SK-N-SH (cell line): ENCODE results near the gene ELF5. TPM values are rescaled to one million over a fixed set of nuclear protein-coding genes. Genes with fewer than 3 reads are reported as not detected.

Experiments
- CTCF ChIA-PET: fragments of 300-600, 350-600 bp; formaldehyde crosslinking; extraction: SDS; loops from one replicate; lab custom pipeline; 2021; lab: Yijun Ruan, JAX
- POLR2A ChIA-PET: fragments of 350-600 bp; sonication (Branson Sonifier 250); formaldehyde crosslinking; extraction: SDS; loops from one replicate; lab custom pipeline; 2020; ENCODE audit warnings: antibody characterized with exemption, inconsistent platforms; lab: Yijun Ruan, JAX
- DNase-seq: peaks from one replicate; pipeline ENCODE4 v3.0.0; 2012
- H2AFZ ChIP-seq: fragments of 200-600 bp; sonication (generic); 2 replicates; pipeline ENCODE4 v1.8.1; 2016; ENCODE audit warnings: antibody characterized with exemption, mild to moderate bottlenecking, low read depth
- H3F3A ChIP-seq: fragments of 200-600 bp; sonication (generic); replicated peaks from 2 replicates; pipeline ENCODE3; 2016; ENCODE audit warnings: antibody characterized with exemption, mild to moderate bottlenecking; ENCODE audit not compliant: insufficient read depth
- H3K27ac ChIP-seq, 2 experiments: fragments of 200-500 bp in 1 of 2; fragments of 200-600 bp in 1 of 2; sonication (Bioruptor generic) in 1 of 2; sonication (generic), shearing (Covaris generic) in 1 of 2; 2 replicates each; pipeline versions ENCODE4 v1.5.1 to v1.6.1; 2014 to 2016; ENCODE audit warnings: low read depth in 2 of 2, inconsistent platforms in 1 of 2, low read length in 1 of 2, mild to moderate bottlenecking in 1 of 2, mixed read lengths in 1 of 2
- H3K27me3 ChIP-seq: fragments of 200-600 bp; sonication (generic), shearing (Covaris generic); 2 replicates; pipeline ENCODE4 v1.6.1; 2016; ENCODE audit warnings: mixed run types; ENCODE audit not compliant: insufficient read depth
- H3K36me3 ChIP-seq, 2 experiments: fragments of 200-500 bp in 1 of 2; fragments of 200-600 bp in 1 of 2; sonication (Bioruptor generic) in 1 of 2; sonication (generic) in 1 of 2; replicated peaks in 1 of 2; 2 replicates each; pipeline versions ENCODE3 to v1.5.1; 2014 to 2016; ENCODE audit warnings: low read length in 1 of 2, mild to moderate bottlenecking in 1 of 2; ENCODE audit not compliant: insufficient read depth in 2 of 2, control insufficient read depth in 1 of 2
- H3K4me1 ChIP-seq, 2 experiments: fragments of 200-500 bp in 1 of 2; fragments of 200-600 bp in 1 of 2; sonication (Bioruptor generic) in 1 of 2; sonication (generic), shearing (Covaris generic) in 1 of 2; 2 replicates each; pipeline versions ENCODE4 v1.5.1 to v1.6.1; 2014 to 2016; ENCODE audit warnings: low read depth in 1 of 2, low read length in 1 of 2, mixed run types in 1 of 2; ENCODE audit not compliant: insufficient read depth in 2 of 2, control insufficient read depth in 1 of 2
- H3K4me2 ChIP-seq: fragments of 200-600 bp; sonication (generic), shearing (Covaris generic); 2 replicates; pipeline ENCODE4 v1.6.1; 2017; ENCODE audit warnings: mixed run types
- H3K4me3 ChIP-seq, 2 experiments: fragments of 200-500 bp in 1 of 2; fragments of 200-600 bp in 1 of 2; sonication (Bioruptor generic) in 1 of 2; sonication (generic), shearing (Covaris generic) in 1 of 2; 2 replicates each; pipeline versions ENCODE4 v1.5.1 to v1.8.1; 2014 to 2016; ENCODE audit warnings: low read depth in 2 of 2, inconsistent platforms in 1 of 2, low read length in 1 of 2, mild to moderate bottlenecking in 1 of 2, mixed read lengths in 1 of 2, moderate library complexity in 1 of 2
- H3K79me2 ChIP-seq: fragments of 200-600 bp; sonication (generic); 2 replicates; pipeline ENCODE4 v1.8.1; 2017; ENCODE audit warnings: mild to moderate bottlenecking; ENCODE audit not compliant: insufficient read depth
- H3K9ac ChIP-seq: fragments of 200-600 bp; sonication (generic); 2 replicates; pipeline ENCODE4 v1.6.1; 2017; ENCODE audit warnings: mixed run types
- H3K9me2 ChIP-seq: fragments of 200-600 bp; sonication (generic); 2 replicates; pipeline ENCODE4 v1.6.1; 2017; ENCODE audit warnings: mixed run types
- H3K9me3 ChIP-seq: fragments of 200-600 bp; sonication (generic); 2 replicates; pipeline ENCODE4 v1.6.1; 2017; ENCODE audit warnings: mixed run types, mild to moderate bottlenecking, moderate library complexity
- H4K20me1 ChIP-seq: fragments of 200-600 bp; sonication (generic); 2 replicates; pipeline ENCODE4 v1.6.1; 2017; ENCODE audit warnings: mild to moderate bottlenecking, mixed run types; ENCODE audit not compliant: insufficient read depth
- EZH2phosphoT487 ChIP-seq: fragments of 200-600 bp; sonication (generic); IDR thresholded peaks from 2 replicates; pipeline ENCODE4 v1.6.1; 2017; ENCODE audit warnings: low read depth, mixed run types, mild to moderate bottlenecking, antibody characterized with exemption, moderate library complexity, borderline replicate concordance
- FOSL2 ChIP-seq: IDR thresholded peaks from 2 replicates; pipeline ENCODE4 v1.4.0; 2012; ENCODE audit warnings: low read depth, mild to moderate bottlenecking, moderate library complexity, borderline replicate concordance
- GATA2 ChIP-seq: sonication (generic); formaldehyde crosslinking; IDR thresholded peaks from 2 replicates; pipeline ENCODE4 v1.5.0; 2020; ENCODE audit warnings: mild to moderate bottlenecking, missing genetic modification reagents
- NRF1 ChIP-seq: IDR thresholded peaks from 2 replicates; pipeline ENCODE4 v1.6.1; 2012; ENCODE audit warnings: low read depth, mild to moderate bottlenecking, low read length
- RFX5 ChIP-seq: IDR thresholded peaks from 2 replicates; pipeline ENCODE4 v1.6.1; 2012; ENCODE audit warnings: mild to moderate bottlenecking, improper control_type of control experiment, low read length
- TAF1 ChIP-seq: IDR thresholded peaks from 2 replicates; pipeline ENCODE4 v1.6.1; 2012; ENCODE audit warnings: low read depth, mild to moderate bottlenecking, low read length, moderate library complexity, borderline replicate concordance
- WGBS: methylation state at CpG from one replicate; pipeline ENCODE4 v1.1.6; 2017; ENCODE audit warnings: low lambda C conversion rate; 5-methylcytosine and 5-hydroxymethylcytosine counted together
- polyA plus RNA-seq, 3 experiments: library from polyadenylated mRNA; depleted of rRNA; stranded (reverse); fragments of >200 nt; gene quantifications; 2 replicates each; pipeline ENCODE4 v1.2.3, GENCODE V29; 2012
- TF ChIP-seq, protein P1 (sequence below): IDR thresholded peaks from 2 replicates; pipeline ENCODE4 v1.4.0; 2012; ENCODE audit warnings: low read depth, borderline replicate concordance
- TF ChIP-seq, protein P2 (sequence below): fragments of 150-350 bp; IDR thresholded peaks from 2 replicates; pipeline ENCODE4 v1.6.1; 2016; ENCODE audit warnings: mild to moderate bottlenecking, low read depth, low read length

Gene ELF5
- polyA plus RNA-seq, 1 of the 3 experiments (the other 2 are of a cell fraction): not detected

DNA sequence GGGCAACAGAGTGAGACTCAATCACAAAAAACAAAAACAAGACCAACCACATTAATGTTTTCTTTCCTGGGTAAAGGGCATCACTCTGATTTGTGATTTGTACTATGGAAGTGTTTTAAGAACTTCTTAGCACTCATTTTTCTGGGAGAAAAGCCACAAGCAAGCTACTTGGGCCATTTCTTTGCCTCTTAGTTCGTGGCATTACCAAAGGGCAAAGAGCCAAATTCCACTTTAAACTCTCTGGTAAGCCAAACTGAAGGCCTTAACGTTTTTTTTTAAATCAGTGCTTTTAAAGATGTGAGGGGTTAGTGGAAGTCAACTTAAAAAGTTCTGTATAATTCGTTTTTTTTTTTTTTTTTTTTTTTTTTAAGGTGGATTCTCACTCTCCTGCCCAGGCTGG is 37.9 kb downstream of the ELF5 start:
- no peak overlapping the region for H3K9ac ChIP-seq
- H2AFZ ChIP-seq: no peak overlapping the region
- ChIA-PET POLR2A (no interaction called here), CTCF (interaction anchor here (0.6 to 4.8 kb wide), 3 partner anchors 17 to 110 kb away, joined by 3 to 19 read pairs (median 6); no protein-coding TSS in a partner anchor)
- no peak for TF ChIP-seq FOSL2
- no peaks in the 10 kb centered on the region for H3F3A ChIP-seq
- H3K9me2 ChIP-seq: no peaks in the 10 kb centered on the region
- H3K27me3 ChIP-seq: no peaks in the 10 kb centered on the region; the same call in 1 of the 2 replicates
- peaks cover 15 to 26% of the 10 kb centered on the region in 2 experiments for H3K36me3 ChIP-seq
- no peak overlapping the region for H3K27ac ChIP-seq
- no peaks in the 10 kb centered on the region for H4K20me1 ChIP-seq
- H3K4me1 ChIP-seq: no peaks in the 10 kb centered on the region
- H3K9me3 ChIP-seq: no peaks in the 10 kb centered on the region
- no peak overlapping the region for H3K4me2 ChIP-seq
- H3K4me3 ChIP-seq: no peak overlapping the region
- DNase-seq: no peak
- no peaks in the 10 kb centered on the region for H3K79me2 ChIP-seq
- 39% methylated on average over 3 of the region's 3 CpGs for WGBS

DNA sequence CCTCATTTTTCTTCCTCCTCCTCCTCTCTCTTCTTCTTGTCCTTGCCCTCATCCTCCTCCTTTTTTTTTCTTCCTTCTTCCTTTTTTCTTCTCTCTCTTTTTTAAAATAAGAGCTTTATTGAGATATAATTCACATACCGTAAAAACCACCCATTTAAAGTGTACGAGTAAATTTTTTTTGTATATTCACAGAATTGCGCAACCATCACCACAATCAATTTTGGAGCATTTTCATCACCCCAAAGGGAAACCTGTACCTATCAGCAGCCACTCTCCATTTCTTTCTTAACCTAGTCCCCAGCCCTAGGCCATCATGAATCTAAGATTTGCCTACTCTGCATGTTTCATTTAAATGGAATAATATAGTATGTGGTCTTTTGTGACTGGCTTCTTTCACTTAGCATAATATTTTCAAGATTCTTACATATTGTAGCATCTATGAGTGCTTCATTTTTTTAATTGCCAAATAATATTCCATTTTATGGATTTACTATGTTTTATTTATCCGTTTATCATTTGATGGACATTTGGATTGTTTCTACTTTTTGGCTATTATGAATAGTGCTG is 39.9 kb downstream of the ELF5 start:
- H3K9me2 ChIP-seq: no peaks in the 10 kb centered on the region
- no peak overlapping the region for H3K9ac ChIP-seq
- ChIA-PET CTCF (interaction anchor here (1.0 to 4.8 kb wide), 2 partner anchors 19 kb away, joined by 3 to 19 read pairs; no protein-coding TSS in a partner anchor), POLR2A (no interaction called here)
- no peaks in the 10 kb centered on the region for H3F3A ChIP-seq
- 93% methylated on average over 4 of the region's 4 CpGs for WGBS
- TF ChIP-seq RFX5 (no peak), TAF1 (no peak), FOSL2 (no peak), EZH2phosphoT487 (no peak), GATA2 (no peak), NRF1 (no peak)
- TF ChIP-seq, protein P1, sequence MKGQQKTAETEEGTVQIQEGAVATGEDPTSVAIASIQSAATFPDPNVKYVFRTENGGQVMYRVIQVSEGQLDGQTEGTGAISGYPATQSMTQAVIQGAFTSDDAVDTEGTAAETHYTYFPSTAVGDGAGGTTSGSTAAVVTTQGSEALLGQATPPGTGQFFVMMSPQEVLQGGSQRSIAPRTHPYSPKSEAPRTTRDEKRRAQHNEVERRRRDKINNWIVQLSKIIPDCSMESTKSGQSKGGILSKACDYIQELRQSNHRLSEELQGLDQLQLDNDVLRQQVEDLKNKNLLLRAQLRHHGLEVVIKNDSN: no peak
- TF ChIP-seq, protein P2, sequence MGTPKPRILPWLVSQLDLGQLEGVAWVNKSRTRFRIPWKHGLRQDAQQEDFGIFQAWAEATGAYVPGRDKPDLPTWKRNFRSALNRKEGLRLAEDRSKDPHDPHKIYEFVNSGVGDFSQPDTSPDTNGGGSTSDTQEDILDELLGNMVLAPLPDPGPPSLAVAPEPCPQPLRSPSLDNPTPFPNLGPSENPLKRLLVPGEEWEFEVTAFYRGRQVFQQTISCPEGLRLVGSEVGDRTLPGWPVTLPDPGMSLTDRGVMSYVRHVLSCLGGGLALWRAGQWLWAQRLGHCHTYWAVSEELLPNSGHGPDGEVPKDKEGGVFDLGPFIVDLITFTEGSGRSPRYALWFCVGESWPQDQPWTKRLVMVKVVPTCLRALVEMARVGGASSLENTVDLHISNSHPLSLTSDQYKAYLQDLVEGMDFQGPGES: no peak
- TF ChIP-seq, all 33 proteins: peak for 0
- Histone ChIP-seq H3K36me3 (peaks cover 32 to 38% of the 10 kb centered on the region in 2 experiments), H3K9me3 (no peaks in the 10 kb centered on the region), H3K4me3 (no peak overlapping the region), H3K27ac (no peak overlapping the region), H3K27me3 (no peaks in the 10 kb centered on the region; the same call in 1 of the 2 replicates), H3K4me1 (no peaks in the 10 kb centered on the region), H3K4me2 (no peak overlapping the region), H4K20me1 (no peaks in the 10 kb centered on the region), H3K79me2 (no peaks in the 10 kb centered on the region), H2AFZ (no peak overlapping the region)
- no peak for DNase-seq
